ENCODE results near the gene PAFAH1B2. TPM values are rescaled to one million over a fixed set of nuclear protein-coding genes. Genes with fewer than 3 reads are reported as not detected.
"Not testable (repeated sequence)": the region's sequence is repeated elsewhere in the genome, so short reads cannot be mapped to it uniquely, and the experiment has no call there.

PAFAH1B2 gene
- polyA plus RNA-seq, 1 donor: 47.9 TPM

DNA sequence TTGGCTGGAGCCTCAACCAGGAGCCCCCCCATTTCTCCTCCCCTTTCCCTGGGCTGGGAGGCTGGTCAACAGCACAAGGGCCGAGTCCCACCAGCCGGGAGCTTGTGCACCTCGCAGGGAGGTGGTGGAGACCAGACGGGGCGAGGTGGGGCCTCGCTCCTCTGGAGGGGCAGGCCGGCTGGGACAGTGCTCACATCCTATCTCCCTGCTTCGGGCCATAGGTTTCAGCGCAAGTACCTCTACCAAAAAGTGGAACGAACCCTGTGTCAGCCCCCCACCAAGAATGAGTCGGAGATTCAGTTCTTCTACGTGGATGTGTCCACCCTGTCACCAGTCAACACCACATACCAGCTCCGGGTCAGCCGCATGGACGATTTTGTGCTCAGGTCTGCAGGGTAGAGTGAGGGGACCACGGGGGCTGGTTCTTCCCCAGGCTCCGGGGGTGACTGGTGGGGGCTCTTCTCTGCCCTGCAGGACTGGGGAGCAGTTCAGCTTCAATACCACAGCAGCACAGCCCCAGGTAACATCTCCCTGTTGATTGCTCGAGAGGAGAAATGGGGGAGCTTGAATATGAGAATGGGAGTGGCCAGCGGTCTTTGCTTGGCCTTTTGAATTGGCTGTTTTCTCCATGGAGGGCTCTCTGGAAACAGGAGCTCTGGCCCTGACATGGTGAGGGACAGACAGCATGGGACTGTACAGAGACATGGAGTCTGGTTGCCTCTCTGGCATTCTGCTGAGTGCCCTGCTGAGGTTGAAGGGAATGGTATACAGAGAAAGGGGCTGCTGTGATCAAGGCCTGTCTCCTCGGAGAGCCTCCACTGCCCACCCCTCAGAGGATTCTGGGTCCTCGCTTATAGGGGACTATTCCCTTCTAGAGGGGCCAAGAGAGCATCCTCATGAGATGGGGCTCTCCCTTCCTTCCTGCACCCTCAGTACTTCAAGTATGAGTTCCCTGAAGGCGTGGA is 37.8 kb downstream of the PAFAH1B2 start:
- H3K4me1 ChIP-seq (ENCODE audit: control insufficient read depth, insufficient read depth, low read length): peaks cover 34% of the 10 kb centered on the region
- DNase-seq: no peak
- WGBS (ENCODE audit: insufficient coverage, low lambda C conversion rate): no CpG with 5 or more reads among the region's 22 CpGs
- H3K27ac ChIP-seq (ENCODE audit: low read length): no peak overlapping the region
- no peaks in the 10 kb centered on the region for H3K9me3 ChIP-seq (ENCODE audit: control insufficient read depth, low read depth, low read length)
- H3K36me3 ChIP-seq (ENCODE audit: control insufficient read depth, insufficient read depth, low read length): peaks cover 38% of the 10 kb centered on the region
- H3K4me3 ChIP-seq (ENCODE audit: low read length): no peak overlapping the region
- no peaks in the 10 kb centered on the region for H3K27me3 ChIP-seq (ENCODE audit: control insufficient read depth, insufficient read depth, low read length)

DNA sequence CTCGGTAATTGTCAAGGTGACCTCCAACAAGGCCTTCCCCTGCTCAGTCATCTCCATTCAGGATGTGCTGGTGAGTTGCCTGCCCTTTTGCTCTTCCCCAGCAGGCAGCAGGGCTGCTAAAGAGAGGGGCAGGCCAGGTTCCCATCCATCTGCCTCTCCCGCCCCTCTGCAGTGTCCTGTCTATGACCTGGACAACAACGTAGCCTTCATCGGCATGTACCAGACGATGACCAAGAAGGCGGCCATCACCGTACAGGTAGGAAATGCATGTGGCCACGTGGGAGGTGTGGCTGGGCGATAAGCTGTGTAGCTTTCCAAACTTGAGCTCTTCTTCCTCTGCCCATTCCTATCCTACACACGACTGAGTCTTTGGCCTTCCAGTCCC is 38.5 kb downstream of the PAFAH1B2 start:
- no peak overlapping the region for H3K27ac ChIP-seq (ENCODE audit: low read length)
- H3K27me3 ChIP-seq (ENCODE audit: control insufficient read depth, insufficient read depth, low read length): no peaks in the 10 kb centered on the region
- H3K9me3 ChIP-seq (ENCODE audit: control insufficient read depth, low read depth, low read length): no peaks in the 10 kb centered on the region
- WGBS (ENCODE audit: insufficient coverage, low lambda C conversion rate): 60% methylated on average over 1 of the region's 10 CpGs
- no peak for DNase-seq
- H3K4me1 ChIP-seq (ENCODE audit: control insufficient read depth, insufficient read depth, low read length): peaks cover 34% of the 10 kb centered on the region
- H3K4me3 ChIP-seq (ENCODE audit: low read length): no peak overlapping the region
- H3K36me3 ChIP-seq (ENCODE audit: control insufficient read depth, insufficient read depth, low read length): peaks cover 44% of the 10 kb centered on the region

GRCh38 chr11:117183178-117183577 is 39.1 kb downstream of the PAFAH1B2 start:
- DNase-seq; H3K27ac ChIP-seq (ENCODE audit: low read length); H3K9me3 ChIP-seq (ENCODE audit: control insufficient read depth, low read depth, low read length); H3K4me3 ChIP-seq (ENCODE audit: low read length); H3K27me3 ChIP-seq (ENCODE audit: control insufficient read depth, insufficient read depth, low read length): not testable (repeated sequence)
- Histone ChIP-seq H3K36me3 (ENCODE audit: control insufficient read depth, insufficient read depth, low read length) (peaks cover 50% of the 10 kb centered on the region), H3K4me1 (ENCODE audit: control insufficient read depth, insufficient read depth, low read length) (peaks cover 30% of the 10 kb centered on the region)
- WGBS (ENCODE audit: insufficient coverage, low lambda C conversion rate): no CpG with 5 or more reads among the region's 13 CpGs

- no peaks in the 10 kb centered on the region for H3K27me3 ChIP-seq (ENCODE audit: control insufficient read depth, insufficient read depth, low read length)
- peaks cover 28% of the 10 kb centered on the region for H3K4me1 ChIP-seq (ENCODE audit: control insufficient read depth, insufficient read depth, low read length)
- 100% methylated on average over 1 of the region's 11 CpGs for WGBS (ENCODE audit: insufficient coverage, low lambda C conversion rate)
- DNase-seq: peak in 1 of 2 donors; percentile 43
- H3K4me3 ChIP-seq (ENCODE audit: low read length): no peak overlapping the region
- H3K36me3 ChIP-seq (ENCODE audit: control insufficient read depth, insufficient read depth, low read length): peaks cover 57% of the 10 kb centered on the region
- no peaks in the 10 kb centered on the region for H3K9me3 ChIP-seq (ENCODE audit: control insufficient read depth, low read depth, low read length)
- H3K27ac ChIP-seq (ENCODE audit: low read length): no peak overlapping the region
Measured at GRCh38 chr11:117183724-117184349, 39.8 kb downstream of the PAFAH1B2 start.

DNA sequence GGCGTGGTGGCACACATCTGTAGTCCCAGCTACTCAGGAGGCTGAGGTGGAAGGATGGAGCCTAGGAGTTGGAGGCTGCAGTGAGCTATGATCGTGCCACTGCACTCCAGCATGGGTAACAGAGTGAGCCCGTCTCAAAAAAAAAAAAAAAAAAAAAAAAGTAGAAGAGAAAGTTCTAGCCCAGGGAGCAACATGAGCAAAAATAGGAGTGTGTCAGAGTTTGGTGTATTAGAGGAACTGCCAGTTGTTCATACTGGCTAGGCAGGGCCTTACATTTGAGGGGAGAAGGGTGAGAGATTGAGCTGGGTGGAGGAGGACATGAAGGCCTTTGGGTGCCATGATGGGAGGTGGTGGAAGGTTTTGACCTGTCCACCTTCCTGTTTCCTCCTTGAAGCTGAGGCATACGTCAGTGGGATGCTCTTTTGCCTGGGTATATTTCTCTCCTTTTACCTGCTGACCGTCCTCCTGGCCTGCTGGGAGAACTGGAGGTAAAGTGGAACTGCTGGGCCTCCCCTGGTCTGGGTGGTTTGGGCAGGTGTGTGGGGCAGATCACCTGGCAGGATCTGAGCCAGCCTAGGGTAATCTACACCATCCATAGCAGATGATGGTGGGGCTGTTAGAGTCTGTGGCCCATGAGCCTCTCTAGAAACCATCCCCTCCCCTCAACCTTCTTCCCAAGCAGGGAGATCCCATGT is 41.8 kb downstream of the PAFAH1B2 start:
- H3K4me3 ChIP-seq (ENCODE audit: low read length): no peak overlapping the region
- peaks cover 17% of the 10 kb centered on the region for H3K4me1 ChIP-seq (ENCODE audit: control insufficient read depth, insufficient read depth, low read length)
- no peaks in the 10 kb centered on the region for H3K9me3 ChIP-seq (ENCODE audit: control insufficient read depth, low read depth, low read length)
- no peaks in the 10 kb centered on the region for H3K27me3 ChIP-seq (ENCODE audit: control insufficient read depth, insufficient read depth, low read length)
- 40% methylated on average over 1 of the region's 5 CpGs for WGBS (ENCODE audit: insufficient coverage, low lambda C conversion rate)
- no peak for DNase-seq
- peak overlapping the region; percentile 37 for H3K27ac ChIP-seq (ENCODE audit: low read length)
- peaks cover 76% of the 10 kb centered on the region for H3K36me3 ChIP-seq (ENCODE audit: control insufficient read depth, insufficient read depth, low read length)

- Histone ChIP-seq H3K4me3 (ENCODE audit: low read length) (no peak overlapping the region), H3K9me3 (ENCODE audit: control insufficient read depth, low read depth, low read length) (no peaks in the 10 kb centered on the region), H3K27ac (ENCODE audit: low read length) (no peak overlapping the region), H3K27me3 (ENCODE audit: control insufficient read depth, insufficient read depth, low read length) (no peaks in the 10 kb centered on the region), H3K4me1 (ENCODE audit: control insufficient read depth, insufficient read depth, low read length) (peaks cover 13% of the 10 kb centered on the region), H3K36me3 (ENCODE audit: control insufficient read depth, insufficient read depth, low read length) (peaks cover 76% of the 10 kb centered on the region)
- no CpG with 5 or more reads among the region's 4 CpGs for WGBS (ENCODE audit: insufficient coverage, low lambda C conversion rate)
- DNase-seq: no peak
Measured at GRCh38 chr11:117186431-117186761, 42.3 kb downstream of the PAFAH1B2 start.

DNA sequence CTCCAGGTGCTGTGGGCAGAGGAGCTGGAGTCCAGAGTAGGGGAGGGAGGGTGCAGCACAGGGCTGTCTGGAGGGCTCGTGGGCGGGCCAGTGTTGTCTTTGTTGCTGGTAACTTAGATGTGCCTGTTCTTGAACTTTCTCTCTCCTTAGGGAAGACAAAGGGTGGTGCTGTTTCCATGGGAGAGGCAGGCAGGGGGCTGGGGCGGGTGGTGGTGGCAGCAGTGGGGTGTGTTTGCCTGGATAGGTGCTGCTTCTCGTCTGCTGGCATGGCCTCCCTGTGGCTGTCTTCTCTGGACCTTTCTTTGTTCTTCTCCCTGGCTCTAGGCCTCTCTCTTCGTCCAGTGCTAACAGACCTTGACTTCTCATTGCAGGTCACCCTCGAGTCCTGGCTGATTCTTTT is 42.9 kb downstream of the PAFAH1B2 start:
- H3K36me3 ChIP-seq (ENCODE audit: control insufficient read depth, insufficient read depth, low read length): peaks cover 76% of the 10 kb centered on the region
- H3K4me1 ChIP-seq (ENCODE audit: control insufficient read depth, insufficient read depth, low read length): peaks cover 13% of the 10 kb centered on the region
- H3K4me3 ChIP-seq (ENCODE audit: low read length): no peak overlapping the region
- H3K27ac ChIP-seq (ENCODE audit: low read length): no peak overlapping the region
- H3K27me3 ChIP-seq (ENCODE audit: control insufficient read depth, insufficient read depth, low read length): no peaks in the 10 kb centered on the region
- WGBS (ENCODE audit: insufficient coverage, low lambda C conversion rate): no CpG with 5 or more reads among the region's 6 CpGs
- DNase-seq: no peak
- no peaks in the 10 kb centered on the region for H3K9me3 ChIP-seq (ENCODE audit: control insufficient read depth, low read depth, low read length)

- peaks cover 76% of the 10 kb centered on the region for H3K36me3 ChIP-seq (ENCODE audit: control insufficient read depth, insufficient read depth, low read length)
- no peaks in the 10 kb centered on the region for H3K9me3 ChIP-seq (ENCODE audit: control insufficient read depth, low read depth, low read length)
- no peaks in the 10 kb centered on the region for H3K27me3 ChIP-seq (ENCODE audit: control insufficient read depth, insufficient read depth, low read length)
- H3K27ac ChIP-seq (ENCODE audit: low read length): no peak overlapping the region
- no peak for DNase-seq
- peaks cover 13% of the 10 kb centered on the region for H3K4me1 ChIP-seq (ENCODE audit: control insufficient read depth, insufficient read depth, low read length)
- WGBS (ENCODE audit: insufficient coverage, low lambda C conversion rate): no CpG with 5 or more reads among the region's 13 CpGs
- H3K4me3 ChIP-seq (ENCODE audit: low read length): no peak overlapping the region
Measured at GRCh38 chr11:117187428-117187798, 43.3 kb downstream of the PAFAH1B2 start.

DNA sequence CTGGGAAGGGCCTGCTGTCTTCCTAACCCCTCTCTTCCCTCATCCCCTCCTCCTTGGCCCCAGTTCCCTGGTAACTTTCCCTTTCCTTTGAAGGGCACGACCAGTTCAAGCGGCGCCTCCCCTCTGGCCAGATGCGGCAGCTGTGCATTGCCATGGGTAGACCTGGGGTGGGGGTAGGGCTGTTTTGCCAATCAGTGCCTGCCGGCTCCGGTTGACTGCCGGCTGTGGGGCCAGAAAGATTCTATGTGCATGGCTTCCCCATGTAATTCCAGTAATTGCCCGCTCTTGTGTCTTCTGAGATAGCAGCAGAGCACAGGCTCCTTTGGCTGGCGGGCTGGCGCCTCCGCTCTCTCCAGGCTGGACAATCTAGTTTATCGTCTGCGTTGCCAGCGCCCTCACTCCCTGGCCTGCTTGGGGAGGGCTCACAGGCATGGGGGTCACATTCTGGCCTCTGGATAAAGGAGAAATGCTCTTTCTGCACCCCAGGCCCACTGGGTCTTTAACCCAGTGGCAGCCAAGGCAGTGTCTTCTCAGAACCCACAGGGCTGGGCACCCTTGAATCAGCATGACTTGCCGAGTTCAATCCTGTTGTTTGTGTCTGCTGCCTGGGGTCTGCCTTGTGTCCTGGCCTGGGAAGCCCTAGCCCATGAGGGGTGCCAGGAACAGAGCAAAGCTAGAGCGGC is 43.9 kb downstream of the PAFAH1B2 start:
- peaks cover 77% of the 10 kb centered on the region for H3K36me3 ChIP-seq (ENCODE audit: control insufficient read depth, insufficient read depth, low read length)
- H3K4me1 ChIP-seq (ENCODE audit: control insufficient read depth, insufficient read depth, low read length): peaks cover 13% of the 10 kb centered on the region
- DNase-seq: no peak
- no peak overlapping the region for H3K27ac ChIP-seq (ENCODE audit: low read length)
- WGBS (ENCODE audit: insufficient coverage, low lambda C conversion rate): no CpG with 5 or more reads among the region's 16 CpGs
- H3K9me3 ChIP-seq (ENCODE audit: control insufficient read depth, low read depth, low read length): no peaks in the 10 kb centered on the region
- H3K4me3 ChIP-seq (ENCODE audit: low read length): no peak overlapping the region
- H3K27me3 ChIP-seq (ENCODE audit: control insufficient read depth, insufficient read depth, low read length): no peaks in the 10 kb centered on the region

- no CpG with 5 or more reads among the region's 20 CpGs for WGBS (ENCODE audit: insufficient coverage, low lambda C conversion rate)
- H3K27me3 ChIP-seq (ENCODE audit: control insufficient read depth, insufficient read depth, low read length): no peaks in the 10 kb centered on the region
- no peaks in the 10 kb centered on the region for H3K9me3 ChIP-seq (ENCODE audit: control insufficient read depth, low read depth, low read length)
- peaks cover 13% of the 10 kb centered on the region for H3K4me1 ChIP-seq (ENCODE audit: control insufficient read depth, insufficient read depth, low read length)
- no peak for DNase-seq
- H3K27ac ChIP-seq (ENCODE audit: low read length): no peak overlapping the region
- H3K36me3 ChIP-seq (ENCODE audit: control insufficient read depth, insufficient read depth, low read length): peaks cover 83% of the 10 kb centered on the region
- H3K4me3 ChIP-seq (ENCODE audit: low read length): no peak overlapping the region
Measured at GRCh38 chr11:117188620-117189081, 44.6 kb downstream of the PAFAH1B2 start.

Measured in large intestine (tissue), 3 donors.